IMR-90 (cell line): Measurements from ENCODE around the gene TMEM247. TPM values are rescaled to one million over a fixed set of nuclear protein-coding genes. Genes with fewer than 3 reads are reported as not detected.

Source experiments
- ATAC-seq: fragments of 200-7000 bp; cut with Tn5 transposase; 2 replicates; pipeline ENCODE4 v1.9.1; 2020; ENCODE audit warnings: low read depth, mild to moderate bottlenecking, moderate library complexity
- BruUV-seq: library from RNA; stranded (reverse); fragments of 400-500 nt; replicated peaks from 2 replicates; lab custom pipeline; 2021; lab: Mats Ljungman, UMichigan
- CTCF ChIA-PET: fragments of 300-600 bp; formaldehyde crosslinking; extraction: SDS; loops from one replicate; lab custom pipeline; 2021; ENCODE audit warnings: antibody characterized with exemption; lab: Yijun Ruan, JAX
- POLR2A ChIA-PET: fragments of 300-600 bp; sonication (Branson Sonifier 250); formaldehyde crosslinking; loops from one replicate; lab custom pipeline; 2022; ENCODE audit warnings: antibody characterized with exemption; ENCODE audit not compliant: unreplicated experiment; lab: Charles Lee
- DNase-seq: peaks from one replicate; pipeline ENCODE4 v3.0.0; 2013
- H2AFZ ChIP-seq: replicated peaks from 2 replicates; pipeline ENCODE3; 2013; ENCODE audit warnings: low read length, mild to moderate bottlenecking; ENCODE audit not compliant: poor library complexity
- H2AK5ac ChIP-seq: 2 replicates; pipeline ENCODE4 v1.6.1; 2013; ENCODE audit warnings: low read depth, low read length, inconsistent platforms
- H2AK9ac ChIP-seq: replicated peaks from 2 replicates; pipeline ENCODE3; 2013; ENCODE audit warnings: mild to moderate bottlenecking, low read depth, low read length, moderate library complexity; ENCODE audit not compliant: poor library complexity
- H2BK120ac ChIP-seq: 2 replicates; pipeline ENCODE4 v1.6.1; 2013; ENCODE audit warnings: low read depth, low read length, inconsistent platforms
- H2BK15ac ChIP-seq: 3 replicates; pipeline ENCODE4 v1.6.1; 2013; ENCODE audit warnings: low read depth, low read length, inconsistent platforms
- H2BK20ac ChIP-seq: 2 replicates; pipeline ENCODE4 v1.6.1; 2013; ENCODE audit warnings: low read depth, mild to moderate bottlenecking, inconsistent platforms, low read length, moderate library complexity
- H2BK5ac ChIP-seq: 2 replicates; pipeline ENCODE4 v1.6.1; 2013; ENCODE audit warnings: mild to moderate bottlenecking, low read depth, low read length, inconsistent platforms; ENCODE audit not compliant: poor library complexity, severe bottlenecking
- H3K14ac ChIP-seq: replicated peaks from 2 replicates; pipeline ENCODE4 v1.6.1; 2013; ENCODE audit warnings: low read depth, low read length, inconsistent platforms
- H3K18ac ChIP-seq: 2 replicates; pipeline ENCODE4 v1.6.1; 2013; ENCODE audit warnings: low read depth, low read length, control low read depth
- H3K23ac ChIP-seq: 2 replicates; pipeline ENCODE4 v1.6.1; 2013; ENCODE audit warnings: low read depth, low read length, inconsistent platforms
- H3K27ac ChIP-seq: 2 replicates; pipeline ENCODE4 v1.5.1; 2013; ENCODE audit warnings: mild to moderate bottlenecking, control low read depth, low read length; ENCODE audit not compliant: insufficient read depth
- H3K27me3 ChIP-seq: 2 replicates; pipeline ENCODE4 v1.6.1; 2013; ENCODE audit warnings: low read length; ENCODE audit not compliant: control insufficient read depth, insufficient read depth
- H3K36me3 ChIP-seq: 2 replicates; pipeline ENCODE4 v1.6.1; 2013; ENCODE audit warnings: low read length, mixed read lengths; ENCODE audit not compliant: control insufficient read depth, insufficient read depth
- H3K4ac ChIP-seq: 2 replicates; pipeline ENCODE4 v1.6.1; 2013; ENCODE audit warnings: low read depth, low read length, inconsistent platforms
- H3K4me1 ChIP-seq: 2 replicates; pipeline ENCODE4 v1.6.1; 2013; ENCODE audit warnings: low read length, mixed read lengths; ENCODE audit not compliant: control insufficient read depth, insufficient read depth
- H3K4me2 ChIP-seq: 2 replicates; pipeline ENCODE4 v1.6.1; 2013; ENCODE audit warnings: low read depth, mild to moderate bottlenecking, control low read depth, low read length, moderate library complexity
- H3K4me3 ChIP-seq: 2 replicates; pipeline ENCODE4 v1.5.1; 2013; ENCODE audit warnings: low read depth, mild to moderate bottlenecking, control low read depth, low read length, moderate library complexity; ENCODE audit not compliant: insufficient read depth
- H3K56ac ChIP-seq: 2 replicates; pipeline ENCODE4 v1.6.1; 2013; ENCODE audit warnings: low read length, inconsistent platforms; ENCODE audit not compliant: insufficient read depth; ENCODE audit errors: extremely low read depth
- H3K79me1 ChIP-seq, 2 experiments: 2 replicates each; pipeline ENCODE4 v1.6.1; 2013; ENCODE audit warnings: low read length in 2 of 2, inconsistent platforms in 1 of 2, low read depth in 1 of 2
- H3K9ac ChIP-seq: 2 replicates; pipeline ENCODE4 v1.6.1; 2013; ENCODE audit warnings: low read depth, low read length, control low read depth
- H3K9me1 ChIP-seq: 2 replicates; pipeline ENCODE4 v1.6.1; 2013; ENCODE audit warnings: low read length, inconsistent platforms; ENCODE audit not compliant: insufficient read depth
- H3K9me3 ChIP-seq: 2 replicates; pipeline ENCODE4 v1.6.1; 2013; ENCODE audit warnings: low read length; ENCODE audit not compliant: control insufficient read depth, insufficient read depth
- H4K20me1 ChIP-seq: 2 replicates; pipeline ENCODE4 v1.6.1; 2013; ENCODE audit warnings: low read length, inconsistent platforms; ENCODE audit not compliant: insufficient read depth
- H4K5ac ChIP-seq: 2 replicates; pipeline ENCODE4 v1.6.1; 2013; ENCODE audit warnings: mild to moderate bottlenecking, low read depth, low read length, control low read depth
- H4K8ac ChIP-seq, 2 experiments: 2 replicates each; pipeline ENCODE4 v1.6.1; 2013; ENCODE audit warnings: low read depth in 2 of 2, low read length in 2 of 2, control low read depth in 1 of 2, inconsistent platforms in 1 of 2
- H4K91ac ChIP-seq: 2 replicates; pipeline ENCODE4 v1.6.1; 2013; ENCODE audit warnings: low read depth, low read length, inconsistent platforms; ENCODE audit not compliant: insufficient read depth
- BHLHE40 ChIP-seq: fragments of 150-350 bp; IDR thresholded peaks from 2 replicates; pipeline ENCODE4 v1.6.1; 2016; ENCODE audit warnings: mild to moderate bottlenecking, low read depth, low read length
- CEBPB ChIP-seq: IDR thresholded peaks from 2 replicates; pipeline ENCODE4 v1.6.1; 2012; ENCODE audit warnings: low read depth, low read length, improper control_type of control experiment
- CHD1 ChIP-seq: IDR thresholded peaks from 2 replicates; pipeline ENCODE4 v1.6.1; 2012; ENCODE audit warnings: low read depth, low read length, improper control_type of control experiment
- FOS ChIP-seq: fragments of 150-350 bp; IDR thresholded peaks from 2 replicates; pipeline ENCODE4 v1.6.1; 2016; ENCODE audit warnings: low read depth, low read length
- MAFK ChIP-seq: IDR thresholded peaks from 2 replicates; pipeline ENCODE4 v1.6.1; 2012; ENCODE audit warnings: low read depth, low read length, improper control_type of control experiment
- MAZ ChIP-seq: IDR thresholded peaks from 2 replicates; pipeline ENCODE4 v1.6.1; 2012; ENCODE audit warnings: low read depth, mild to moderate bottlenecking, low read length, improper control_type of control experiment, moderate library complexity, borderline replicate concordance
- MXI1 ChIP-seq: IDR thresholded peaks from 2 replicates; pipeline ENCODE4 v1.6.1; 2012; ENCODE audit warnings: low read depth, mild to moderate bottlenecking, low read length, moderate library complexity, borderline replicate concordance
- NFE2L2 ChIP-seq: fragments of 150-350 bp; IDR thresholded peaks from 2 replicates; pipeline ENCODE4 v1.6.1; 2016; ENCODE audit warnings: low read depth, mild to moderate bottlenecking, low read length
- RAD21 ChIP-seq: IDR thresholded peaks from 2 replicates; pipeline ENCODE4 v1.6.1; 2012; ENCODE audit warnings: low read length, improper control_type of control experiment
- RCOR1 ChIP-seq: IDR thresholded peaks from 2 replicates; pipeline ENCODE4 v1.6.1; 2012; ENCODE audit warnings: mild to moderate bottlenecking, low read length, improper control_type of control experiment; ENCODE audit not compliant: insufficient replicate concordance
- RFX5 ChIP-seq: IDR thresholded peaks from 2 replicates; pipeline ENCODE4 v1.8.0; 2012; ENCODE audit warnings: low read depth, mild to moderate bottlenecking, low read length, moderate library complexity
- SMC3 ChIP-seq: fragments of 150-350 bp; IDR thresholded peaks from 2 replicates; pipeline ENCODE4 v1.6.1; 2016; ENCODE audit warnings: low read depth, mild to moderate bottlenecking, antibody characterized with exemption, low read length, moderate library complexity
- WGBS, 2 experiments: methylation state at CpG; one replicate each; pipeline versions ENCODE4 v1.1.5 to v1.1.7; 2013; ENCODE audit warnings: missing lambda C conversion rate in 2 of 2; ENCODE audit not compliant: insufficient read length in 1 of 2; ENCODE audit errors: extremely low coverage in 2 of 2; 5-methylcytosine and 5-hydroxymethylcytosine counted together
- dilution Hi-C: fragments of 300-500 bp; cut with HindIII; formaldehyde crosslinking; loops from one replicate; pipeline ENCODE4 v1.14.3; 2018; ENCODE audit warnings: low sequenced_read_pairs; ENCODE audit not compliant: unreplicated experiment
- in situ Hi-C: fragments of 300-500 bp; cut with MboI; formaldehyde crosslinking; loops from 3 replicates; pipeline ENCODE4 v1.14.3; 2019; ENCODE audit warnings: low sequenced_read_pairs, inconsistent platforms, mixed read lengths
- intact Hi-C: fragments of 100-400 bp; cut with micrococcal nuclease; formaldehyde crosslinking; loops from 2 replicates; pipeline ENCODE4 v1.10.0; 2022
- polyA plus RNA-seq, 3 experiments: library from polyadenylated mRNA; depleted of rRNA; stranded (reverse); fragments of >200 nt; gene quantifications; 2 replicates each; pipeline ENCODE4 v1.2.3, GENCODE V29; 2012; ENCODE audit warnings: low replicate concordance in 1 of 3
- total RNA-seq: library from RNA; depleted of rRNA; stranded (reverse); fragments of >200 nt; gene quantifications from 2 replicates; pipeline ENCODE4 v1.2.3, GENCODE V29; 2012
- TF ChIP-seq, protein P1 (sequence below): conservative IDR thresholded peaks from 2 replicates; pipeline ENCODE4 v1.5.1; 2012; ENCODE audit warnings: mild to moderate bottlenecking, low read depth, low read length, improper control_type of control experiment
- TF ChIP-seq, protein P2 (sequence below): fragments of 150-350 bp; IDR thresholded peaks from 2 replicates; pipeline ENCODE4 v1.6.1; 2016; ENCODE audit warnings: low read depth, mild to moderate bottlenecking, low read length, moderate library complexity, borderline replicate concordance

TMEM247 gene
- total and polyA plus RNA-seq, 2 of the 4 experiments (the other 2 are of a cell fraction) = not detected

DNA sequence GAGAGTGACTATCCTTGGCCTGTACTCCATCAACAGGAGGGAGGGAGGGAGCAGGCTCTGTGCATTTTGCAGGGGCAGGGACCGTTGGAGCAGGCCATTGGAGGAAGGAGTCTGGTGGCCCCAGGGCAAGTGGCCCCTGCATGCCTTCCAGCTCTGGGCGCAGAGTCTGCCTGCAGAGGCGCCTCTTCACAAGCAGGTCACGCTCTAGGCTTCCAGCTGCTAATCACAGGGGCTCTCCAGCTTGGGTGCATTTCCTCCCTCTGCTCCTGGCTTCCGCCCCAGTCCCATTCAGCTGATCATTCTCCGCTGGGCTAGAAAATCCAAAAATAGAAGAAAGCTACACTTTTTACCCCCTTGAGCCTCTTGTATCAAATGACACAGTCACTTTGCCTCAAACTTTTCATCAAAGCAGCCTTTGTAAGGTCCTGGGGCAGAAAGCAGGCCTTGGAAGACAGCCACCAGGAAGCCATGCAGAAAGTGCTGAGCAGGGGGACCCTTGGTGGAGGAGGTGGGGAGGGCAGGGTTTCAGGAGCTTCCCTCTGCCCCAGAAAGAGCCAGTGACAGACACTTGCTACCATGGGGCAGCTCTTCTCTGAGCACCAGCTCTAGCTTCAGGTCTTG, 11.3 kb downstream of the TMEM247 start:
- H3K23ac ChIP-seq = 0 out of 2 replicates have a peak overlapping the region, but pooled peaks have one; percentile 19
- peak overlapping the region; percentile 49; the same call in 1 of the 2 replicates for H2BK20ac ChIP-seq
- H3K36me3 ChIP-seq = no peaks in the 10 kb centered on the region
- no peaks in the 10 kb centered on the region for H3K27me3 ChIP-seq
- H3K9ac ChIP-seq = no peak overlapping the region
- H3K4me2 ChIP-seq = no peak overlapping the region
- peak overlapping the region; percentile 36 for H4K91ac ChIP-seq
- ChIA-PET CTCF (interaction anchor here (1.0 kb wide), 1 partner anchor 160 kb away, joined by 3 read pairs; no protein-coding TSS in a partner anchor), POLR2A (no interaction called here)
- peak overlapping the region; percentile 19 for H3K14ac ChIP-seq
- DNase-seq (peak; percentile 26), ATAC-seq (no peak)
- dilution Hi-C loops (no loop called here), in situ Hi-C loops (no loop called here), intact Hi-C loops (no loop called here)
- peaks cover 20% of the 10 kb centered on the region; the same call in 1 of the 2 replicates for H3K9me1 ChIP-seq
- no peak overlapping the region for H4K5ac ChIP-seq
- TF ChIP-seq, protein P1, sequence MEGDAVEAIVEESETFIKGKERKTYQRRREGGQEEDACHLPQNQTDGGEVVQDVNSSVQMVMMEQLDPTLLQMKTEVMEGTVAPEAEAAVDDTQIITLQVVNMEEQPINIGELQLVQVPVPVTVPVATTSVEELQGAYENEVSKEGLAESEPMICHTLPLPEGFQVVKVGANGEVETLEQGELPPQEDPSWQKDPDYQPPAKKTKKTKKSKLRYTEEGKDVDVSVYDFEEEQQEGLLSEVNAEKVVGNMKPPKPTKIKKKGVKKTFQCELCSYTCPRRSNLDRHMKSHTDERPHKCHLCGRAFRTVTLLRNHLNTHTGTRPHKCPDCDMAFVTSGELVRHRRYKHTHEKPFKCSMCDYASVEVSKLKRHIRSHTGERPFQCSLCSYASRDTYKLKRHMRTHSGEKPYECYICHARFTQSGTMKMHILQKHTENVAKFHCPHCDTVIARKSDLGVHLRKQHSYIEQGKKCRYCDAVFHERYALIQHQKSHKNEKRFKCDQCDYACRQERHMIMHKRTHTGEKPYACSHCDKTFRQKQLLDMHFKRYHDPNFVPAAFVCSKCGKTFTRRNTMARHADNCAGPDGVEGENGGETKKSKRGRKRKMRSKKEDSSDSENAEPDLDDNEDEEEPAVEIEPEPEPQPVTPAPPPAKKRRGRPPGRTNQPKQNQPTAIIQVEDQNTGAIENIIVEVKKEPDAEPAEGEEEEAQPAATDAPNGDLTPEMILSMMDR = no peak
- no peak for TF ChIP-seq MAZ
- no peak for TF ChIP-seq NFE2L2
- no peak for TF ChIP-seq MAFK
- no peak for TF ChIP-seq MXI1
- no peak for TF ChIP-seq CHD1
- TF ChIP-seq SMC3 = no peak
- TF ChIP-seq CEBPB = no peak
- TF ChIP-seq FOS = no peak
- TF ChIP-seq RCOR1 = no peak
- no peak for TF ChIP-seq RAD21
- TF ChIP-seq BHLHE40 = no peak
- TF ChIP-seq RFX5 = no peak
- TF ChIP-seq, protein P2, sequence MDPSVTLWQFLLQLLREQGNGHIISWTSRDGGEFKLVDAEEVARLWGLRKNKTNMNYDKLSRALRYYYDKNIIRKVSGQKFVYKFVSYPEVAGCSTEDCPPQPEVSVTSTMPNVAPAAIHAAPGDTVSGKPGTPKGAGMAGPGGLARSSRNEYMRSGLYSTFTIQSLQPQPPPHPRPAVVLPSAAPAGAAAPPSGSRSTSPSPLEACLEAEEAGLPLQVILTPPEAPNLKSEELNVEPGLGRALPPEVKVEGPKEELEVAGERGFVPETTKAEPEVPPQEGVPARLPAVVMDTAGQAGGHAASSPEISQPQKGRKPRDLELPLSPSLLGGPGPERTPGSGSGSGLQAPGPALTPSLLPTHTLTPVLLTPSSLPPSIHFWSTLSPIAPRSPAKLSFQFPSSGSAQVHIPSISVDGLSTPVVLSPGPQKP = no peak
- peak overlapping the region; percentile 55 for H2AFZ ChIP-seq
- peak overlapping the region; percentile 37; the same call in 1 of the 2 replicates for H2AK5ac ChIP-seq
- H3K18ac ChIP-seq = 0 out of 2 replicates have a peak overlapping the region, but pooled peaks have one; percentile 9
- 72% methylated on average over 2 of the region's 6 CpGs; no CpG with 5 or more reads in 1 of the 2 experiments for WGBS, 2 experiments
- BruUV-seq = no TSS peak
- H3K79me1 ChIP-seq = peaks cover 0 to 5% of the 10 kb centered on the region in 2 experiments; a peak in 1 of 4 replicates
- H3K9me3 ChIP-seq = no peaks in the 10 kb centered on the region
- H4K8ac ChIP-seq = peak overlapping the region in 1 of 2 experiments; percentile 30; a peak in 1 of 4 replicates
- peak overlapping the region; percentile 47 for H3K4ac ChIP-seq
- no peak overlapping the region for H3K4me3 ChIP-seq
- peaks cover 31% of the 10 kb centered on the region for H3K4me1 ChIP-seq
- peak overlapping the region; percentile 24; the same call in 1 of the 2 replicates for H2BK120ac ChIP-seq
- H3K56ac ChIP-seq = no peak overlapping the region
- H2BK5ac ChIP-seq = no peak overlapping the region
- H2BK15ac ChIP-seq = peak overlapping the region; percentile 27; the same call in 1 of the 3 replicates
- no peak overlapping the region for H2AK9ac ChIP-seq
- H3K27ac ChIP-seq = no peak overlapping the region
- no peaks in the 10 kb centered on the region for H4K20me1 ChIP-seq
